ENCODE measurements around the gene CUX1. TPM values are rescaled to one million over a fixed set of nuclear protein-coding genes. Genes with fewer than 3 reads are reported as not detected.

The CUX1 gene
- total RNA-seq, 1 experiment from 2014 or later: 64.3 TPM

GRCh38 chr7:101953248-101953819 lies 135.9 kb downstream of the CUX1 start:
- no peak for DNase-seq (ENCODE audit: low spot score)
- Mint-ChIP-seq H3K27me3 (ENCODE audit: low read depth) (no peaks in the 10 kb centered on the region), H3K4me3 (no peak overlapping the region), H3K36me3 (0 out of 2 replicates have a peak, but pooled peaks cover 4% of the 10 kb centered on the region), H3K27ac (peak overlapping the region; percentile 85; the same call in 1 of the 2 replicates), H3K4me1 (peaks cover 53% of the 10 kb centered on the region), H3K9me3 (no peaks in the 10 kb centered on the region)
- no peak for TF ChIP-seq NR3C1 (CRISPR knock-in tag; conservative IDR thresholded peaks at IDR 0.05; ENCODE audit: low read depth)
- TF ChIP-seq CREB1 (CRISPR knock-in tag; IDR thresholded peaks at IDR 0.05): no peak
- TF ChIP-seq ETV6 (CRISPR knock-in tag; IDR thresholded peaks at IDR 0.05): no peak
- no peak for TF ChIP-seq FOXK1 (CRISPR knock-in tag; IDR thresholded peaks at IDR 0.05)
- TF ChIP-seq ELF4 (CRISPR knock-in tag; IDR thresholded peaks at IDR 0.05; ENCODE audit: low read depth): no peak
- TF ChIP-seq SMAD4 (CRISPR knock-in tag; IDR thresholded peaks at IDR 0.05): no peak
- TF ChIP-seq MXD4 (CRISPR knock-in tag; IDR thresholded peaks at IDR 0.05; ENCODE audit: borderline replicate concordance): no peak
- no peak for TF ChIP-seq SMAD3 (CRISPR knock-in tag; IDR thresholded peaks at IDR 0.05; ENCODE audit: borderline replicate concordance)
- TF ChIP-seq ARID4B (CRISPR knock-in tag; IDR thresholded peaks at IDR 0.05; ENCODE audit: borderline replicate concordance): no peak
- TF ChIP-seq USF2 (CRISPR knock-in tag; IDR thresholded peaks at IDR 0.05): no peak
- no peak for TF ChIP-seq ZNF416 (CRISPR knock-in tag; IDR thresholded peaks at IDR 0.05)
- POLR2A ChIA-PET: no interaction called here
- CTCF ChIA-PET: no interaction called here
- no peak for ATAC-seq

- H3K27me3 Mint-ChIP-seq (ENCODE audit: low read depth): no peaks in the 10 kb centered on the region
- H3K9me3 Mint-ChIP-seq: no peaks in the 10 kb centered on the region
- no peak overlapping the region for H3K4me3 Mint-ChIP-seq
- ATAC-seq: no peak
- DNase-seq (ENCODE audit: low spot score): no peak
- H3K4me1 Mint-ChIP-seq: peaks cover 59% of the 10 kb centered on the region
- ChIA-PET CTCF (no interaction called here), POLR2A (interaction anchor here (0.5 kb wide), 1 partner anchor 17 kb away, joined by 3 read pairs; no protein-coding TSS in a partner anchor)
- no peak for TF ChIP-seq FOXK1 (CRISPR knock-in tag; IDR thresholded peaks at IDR 0.05)
- TF ChIP-seq ZNF121 (CRISPR knock-in tag; IDR thresholded peaks at IDR 0.05): peak; percentile 68
- 0 out of 2 replicates have a peak, but pooled peaks cover 4% of the 10 kb centered on the region for H3K36me3 Mint-ChIP-seq
- H3K27ac Mint-ChIP-seq: peak overlapping the region; percentile 22
Measured at GRCh38 chr7:101954499-101954898, 137.1 kb downstream of the CUX1 start.

GRCh38 chr7:101956130-101956529 lies 138.7 kb downstream of the CUX1 start:
- ATAC-seq (no peak), DNase-seq (ENCODE audit: low spot score) (no peak)
- CTCF ChIA-PET: interaction anchor here (0.6 kb wide), 1 partner anchor 43 kb away, joined by 6 read pairs; no protein-coding TSS in a partner anchor
- Mint-ChIP-seq H3K4me3 (no peak overlapping the region), H3K9me3 (no peaks in the 10 kb centered on the region), H3K36me3 (0 out of 2 replicates have a peak, but pooled peaks cover 6% of the 10 kb centered on the region), H3K4me1 (peaks cover 61% of the 10 kb centered on the region), H3K27ac (no peak overlapping the region), H3K27me3 (ENCODE audit: low read depth) (no peaks in the 10 kb centered on the region)
- TF ChIP-seq SMAD4 (CRISPR knock-in tag; IDR thresholded peaks at IDR 0.05): no peak
- TF ChIP-seq TEAD4 (CRISPR knock-in tag; IDR thresholded peaks at IDR 0.05): no peak
- TF ChIP-seq ERG (CRISPR knock-in tag; IDR thresholded peaks at IDR 0.05): no peak
- TF ChIP-seq CBFB (CRISPR knock-in tag; IDR thresholded peaks at IDR 0.05; ENCODE audit: low read depth): no peak
- TF ChIP-seq IRF1 (CRISPR knock-in tag; IDR thresholded peaks at IDR 0.05): no peak
- no peak for TF ChIP-seq JAZF1 (CRISPR knock-in tag; IDR thresholded peaks at IDR 0.05)
- TF ChIP-seq AFF4 (CRISPR knock-in tag; IDR thresholded peaks at IDR 0.05; ENCODE audit: borderline replicate concordance): no peak
- POLR2A ChIA-PET: no interaction called here
